K562 (cell line): ENCODE data around the gene RNF39. TPM values are rescaled to one million over a fixed set of nuclear protein-coding genes. Genes with fewer than 3 reads are reported as not detected.

Experiments
- ATAC-seq: fragments of 200-7000 bp; cut with Tn5 transposase; 3 replicates; pipeline ENCODE4 v1.9.1; 2020; ENCODE audit warnings: moderate library complexity
- BruUV-seq: library from RNA; stranded (reverse); fragments of 400-500 nt; replicated peaks from 2 replicates; lab custom pipeline; 2021; lab: Mats Ljungman, UMichigan
- CTCF ChIA-PET: fragments of 300-600 bp; formaldehyde crosslinking; extraction: SDS; loops from one replicate; lab custom pipeline; 2021; ENCODE audit warnings: low intra/inter-chr PET ratio; lab: Yijun Ruan, JAX
- POLR2A ChIA-PET: fragments of 300-600, 350-650 bp; sonication (Branson Sonifier 250); formaldehyde crosslinking; extraction: SDS; loops from one replicate; lab custom pipeline; 2021; ENCODE audit warnings: antibody characterized with exemption, inconsistent platforms; lab: Yijun Ruan, JAX
- DNase-seq, 4 experiments: peaks; one replicate each; pipeline versions ENCODE4 v3.0.0 to v3.0.0-alpha.2; 2011 to 2018; ENCODE audit warnings: low spot score in 3 of 4, mixed read lengths in 3 of 4; ENCODE audit errors: extremely low read depth in 1 of 4
- FAIRE-seq: peaks from 2 replicates; lab custom pipeline; 2011; peaks lifted over from hg19 to GRCh38; lab: Jason Lieb, UNC
- H2AFZ ChIP-seq: 2 replicates; pipeline ENCODE4 v1.6.0; 2011; ENCODE audit warnings: low read depth, low read length, control low read depth, inconsistent platforms
- H3K27ac ChIP-seq: fragments of 200-600 bp; 3 replicates; pipeline ENCODE4 v1.8.0; 2011; ENCODE audit warnings: low read depth, mild to moderate bottlenecking, control low read depth, inconsistent platforms, low read length, moderate library complexity, mixed read lengths; ENCODE audit errors: extremely low read depth
- H3K27me3 ChIP-seq, 2 experiments: fragments of 300-600 bp in 1 of 2; 2 replicates in 1 of 2; 3 replicates in 1 of 2; pipeline versions ENCODE4 v1.6.0 to v1.8.0; 2011; ENCODE audit warnings: inconsistent platforms in 2 of 2, low read length in 2 of 2, mild to moderate bottlenecking in 1 of 2, mixed read lengths in 1 of 2, moderate library complexity in 1 of 2; ENCODE audit not compliant: control insufficient read depth in 2 of 2, insufficient read depth in 2 of 2
- H3K36me3 ChIP-seq: fragments of 300-600 bp; 3 replicates; pipeline ENCODE4 v1.8.0; 2011; ENCODE audit warnings: mild to moderate bottlenecking, low read length, inconsistent platforms; ENCODE audit not compliant: control insufficient read depth, insufficient read depth
- H3K4me1 ChIP-seq, 2 experiments: fragments of 200-600 bp in 1 of 2; replicated peaks in 1 of 2; 2 replicates in 1 of 2; 3 replicates in 1 of 2; pipeline versions ENCODE4 v1.5.1 to v1.8.0; 2011; ENCODE audit warnings: inconsistent platforms in 2 of 2, low read length in 2 of 2, mild to moderate bottlenecking in 1 of 2, mixed read lengths in 1 of 2, moderate library complexity in 1 of 2; ENCODE audit not compliant: control insufficient read depth in 2 of 2, insufficient read depth in 2 of 2
- H3K4me2 ChIP-seq: 2 replicates; pipeline ENCODE4 v1.6.1; 2011; ENCODE audit warnings: low read length, control low read depth, inconsistent platforms, mixed read lengths; ENCODE audit not compliant: insufficient read depth
- H3K4me3 ChIP-seq: fragments of 200-600 bp; sonication (generic), shearing (Covaris generic); 2 replicates; pipeline ENCODE4 v1.5.1; 2016; ENCODE audit warnings: control low read depth, inconsistent platforms
- H3K79me2 ChIP-seq: fragments of 200-600 bp; 3 replicates; pipeline ENCODE4 v1.8.0; 2011; ENCODE audit warnings: low read length, inconsistent platforms; ENCODE audit not compliant: control insufficient read depth, insufficient read depth
- H3K9ac ChIP-seq, 2 experiments: 2 replicates each; pipeline versions ENCODE4 v1.6.0 to v1.6.1; 2011; ENCODE audit warnings: low read depth in 2 of 2, low read length in 2 of 2, control low read depth in 1 of 2, inconsistent platforms in 1 of 2, mild to moderate bottlenecking in 1 of 2, mixed read lengths in 1 of 2; ENCODE audit not compliant: insufficient read depth in 1 of 2
- H3K9me1 ChIP-seq: one replicate; pipeline ENCODE4 v1.6.0; 2011; ENCODE audit warnings: inconsistent platforms, mild to moderate bottlenecking, low read length, moderate library complexity; ENCODE audit not compliant: control insufficient read depth, insufficient read depth
- H3K9me3 ChIP-seq: replicated peaks from 2 replicates; pipeline ENCODE4 v1.5.1; 2011; ENCODE audit warnings: low read depth, low read length, inconsistent platforms; ENCODE audit not compliant: control insufficient read depth, insufficient read depth
- H4K20me1 ChIP-seq: replicated peaks from 2 replicates; pipeline ENCODE4 v1.6.1; 2011; ENCODE audit warnings: low read length, inconsistent platforms, mixed read lengths; ENCODE audit not compliant: control insufficient read depth, insufficient read depth
- ATF3 ChIP-seq, 2 experiments: fragments of 450-650 bp in 1 of 2; sonication (generic) in 1 of 2; formaldehyde crosslinking in 1 of 2; IDR thresholded peaks in 1 of 2; conservative IDR thresholded peaks in 1 of 2; 2 replicates each; pipeline versions ENCODE4 v1.6.1 to v1.8.1; 2016 to 2023; ENCODE audit warnings: mild to moderate bottlenecking in 2 of 2, moderate library complexity in 2 of 2, inconsistent platforms in 1 of 2, missing genetic modification reagents in 1 of 2
- CBFA2T3 ChIP-seq: fragments of 450-650 bp; IDR thresholded peaks from 2 replicates; pipeline ENCODE4 v1.6.1; 2017
- CXXC5 ChIP-seq: fragments of 250-450 bp; sonication (Bioruptor Pico); IDR thresholded peaks from 2 replicates; pipeline ENCODE4 v1.8.0; 2022; ENCODE audit warnings: inconsistent platforms, mild to moderate bottlenecking, moderate library complexity
- MIER1 ChIP-seq: fragments of 450-650 bp; IDR thresholded peaks from 2 replicates; pipeline ENCODE4 v1.6.1; 2016; ENCODE audit warnings: antibody characterized with exemption, mild to moderate bottlenecking, low read depth
- TEAD4 ChIP-seq, 2 experiments: sonication (generic) in 1 of 2; formaldehyde crosslinking in 1 of 2; IDR thresholded peaks; 2 replicates each; pipeline versions ENCODE4 v1.6.1 to v1.8.0; 2012 to 2022; ENCODE audit warnings: borderline replicate concordance in 1 of 2, inconsistent platforms in 1 of 2, low read length in 1 of 2, mild to moderate bottlenecking in 1 of 2, missing genetic modification reagents in 1 of 2
- XRCC3 ChIP-seq: fragments of 450-650 bp; IDR thresholded peaks from 2 replicates; pipeline ENCODE4 v1.6.1; 2017; ENCODE audit warnings: mild to moderate bottlenecking, moderate library complexity
- ZNF583 ChIP-seq: fragments of 250-450 bp; sonication (Bioruptor Pico); IDR thresholded peaks from 2 replicates; pipeline ENCODE4 v1.4.0; 2020
- WGBS: fragments of 100-300 bp; shearing (Covaris generic); methylation state at CpG from one replicate; pipeline ENCODE4 v1.1.6; 2016; ENCODE audit warnings: low coverage, mixed read lengths; ENCODE audit not compliant: insufficient coverage; ENCODE audit errors: missing lambda C conversion rate; 5-methylcytosine and 5-hydroxymethylcytosine counted together
- in situ Hi-C: fragments of 300-500 bp; cut with MboI; formaldehyde crosslinking; loops from 4 replicates; pipeline ENCODE4 v1.15.0; 2018; ENCODE audit warnings: inconsistent platforms, mixed read lengths
- intact Hi-C: fragments of 100-400 bp; cut with micrococcal nuclease; formaldehyde crosslinking; loops from 2 replicates; pipeline ENCODE4 v1.14.2; 2022
- polyA plus RNA-seq, 8 experiments: library from polyadenylated mRNA; depleted of rRNA in 4 of 8; stranded (reverse) in 5 of 8; unstranded in 3 of 8; fragments of >200 nt; fragmentation: Nextera tagmentation in 2 of 8; fragmentation: Illumina TruSeq in 1 of 8; extraction: Ambion mirVana in 2 of 8; extraction: Trizol in 1 of 8; gene quantifications; 2 replicates each; pipeline versions ENCODE4 v1.2.1 to v1.2.3, GENCODE V29; 2011 to 2014; ENCODE audit warnings: inconsistent platforms in 1 of 8, missing spikeins in 1 of 8
- total RNA-seq, 7 experiments: library from RNA; depleted of rRNA in 6 of 7; stranded (reverse); fragments of >200 nt in 6 of 7; fragmentation: Illumina TruSeq in 2 of 7; extraction: Trizol in 2 of 7; gene quantifications; 2 replicates each; pipeline versions ENCODE4 v1.2.1 to v1.2.3, GENCODE V29; 2011 to 2021; ENCODE audit warnings: low replicate concordance in 1 of 7
- TF ChIP-seq, protein P1 (sequence below): sonication (generic); formaldehyde crosslinking; IDR thresholded peaks from 2 replicates; pipeline ENCODE4 v1.8.1; 2023; ENCODE audit warnings: missing genetic modification reagents, mild to moderate bottlenecking, borderline replicate concordance

The RNF39 gene
- total and polyA plus RNA-seq, 9 of the 15 experiments (the other 6 are each of a cell fraction or from before 2014, with no cell fraction given) = not detected

DNA sequence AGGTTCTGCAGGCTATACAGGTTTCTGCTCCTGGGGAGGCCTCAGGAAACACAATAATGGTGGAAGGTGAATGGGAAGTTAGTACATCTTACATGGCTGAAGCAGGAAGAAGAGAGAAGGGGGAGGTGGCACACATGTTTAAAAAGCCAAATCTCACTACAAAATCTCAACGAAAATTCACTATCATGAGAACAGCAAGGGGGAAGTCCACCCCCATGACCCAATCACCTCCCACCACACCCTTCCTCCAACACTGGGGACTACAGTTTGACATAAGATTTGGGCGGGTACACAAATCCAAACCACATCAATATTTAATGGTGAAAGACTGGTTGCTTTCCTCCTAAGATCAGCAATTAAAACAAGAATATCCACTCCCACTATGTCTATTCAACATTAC is 28.3 kb downstream of the RNF39 start (continued):
- TF ChIP-seq, protein P1, sequence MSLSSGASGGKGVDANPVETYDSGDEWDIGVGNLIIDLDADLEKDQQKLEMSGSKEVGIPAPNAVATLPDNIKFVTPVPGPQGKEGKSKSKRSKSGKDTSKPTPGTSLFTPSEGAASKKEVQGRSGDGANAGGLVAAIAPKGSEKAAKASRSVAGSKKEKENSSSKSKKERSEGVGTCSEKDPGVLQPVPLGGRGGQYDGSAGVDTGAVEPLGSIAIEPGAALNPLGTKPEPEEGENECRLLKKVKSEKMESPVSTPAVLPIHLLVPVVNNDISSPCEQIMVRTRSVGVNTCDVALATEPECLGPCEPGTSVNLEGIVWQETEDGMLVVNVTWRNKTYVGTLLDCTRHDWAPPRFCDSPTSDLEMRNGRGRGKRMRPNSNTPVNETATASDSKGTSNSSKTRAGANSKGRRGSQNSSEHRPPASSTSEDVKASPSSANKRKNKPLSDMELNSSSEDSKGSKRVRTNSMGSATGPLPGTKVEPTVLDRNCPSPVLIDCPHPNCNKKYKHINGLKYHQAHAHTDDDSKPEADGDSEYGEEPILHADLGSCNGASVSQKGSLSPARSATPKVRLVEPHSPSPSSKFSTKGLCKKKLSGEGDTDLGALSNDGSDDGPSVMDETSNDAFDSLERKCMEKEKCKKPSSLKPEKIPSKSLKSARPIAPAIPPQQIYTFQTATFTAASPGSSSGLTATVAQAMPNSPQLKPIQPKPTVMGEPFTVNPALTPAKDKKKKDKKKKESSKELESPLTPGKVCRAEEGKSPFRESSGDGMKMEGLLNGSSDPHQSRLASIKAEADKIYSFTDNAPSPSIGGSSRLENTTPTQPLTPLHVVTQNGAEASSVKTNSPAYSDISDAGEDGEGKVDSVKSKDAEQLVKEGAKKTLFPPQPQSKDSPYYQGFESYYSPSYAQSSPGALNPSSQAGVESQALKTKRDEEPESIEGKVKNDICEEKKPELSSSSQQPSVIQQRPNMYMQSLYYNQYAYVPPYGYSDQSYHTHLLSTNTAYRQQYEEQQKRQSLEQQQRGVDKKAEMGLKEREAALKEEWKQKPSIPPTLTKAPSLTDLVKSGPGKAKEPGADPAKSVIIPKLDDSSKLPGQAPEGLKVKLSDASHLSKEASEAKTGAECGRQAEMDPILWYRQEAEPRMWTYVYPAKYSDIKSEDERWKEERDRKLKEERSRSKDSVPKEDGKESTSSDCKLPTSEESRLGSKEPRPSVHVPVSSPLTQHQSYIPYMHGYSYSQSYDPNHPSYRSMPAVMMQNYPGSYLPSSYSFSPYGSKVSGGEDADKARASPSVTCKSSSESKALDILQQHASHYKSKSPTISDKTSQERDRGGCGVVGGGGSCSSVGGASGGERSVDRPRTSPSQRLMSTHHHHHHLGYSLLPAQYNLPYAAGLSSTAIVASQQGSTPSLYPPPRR (CRISPR knock-in tag) = no peak
- TF ChIP-seq CXXC5 (0 out of 2 replicates have a peak, but pooled peaks have one; percentile 35), XRCC3 (no peak), TEAD4 (IDR thresholded peaks at IDR 0.05; ENCODE audit: low read length) (peak; percentile 50; the same call in 1 of the 2 replicates), TEAD4 (CRISPR knock-in tag; IDR thresholded peaks at IDR 0.05; ENCODE audit: borderline replicate concordance) (no peak)

GRCh38 chr6:30044630-30045029 is 30.9 kb downstream of the RNF39 start:
- ChIA-PET CTCF (no interaction called here), POLR2A (interaction anchor here (0.6 kb wide), 1 partner anchor 1122 kb away, joined by 3 read pairs; no protein-coding TSS in a partner anchor)
- Histone ChIP-seq H3K27ac (no peak overlapping the region), H3K9me1 (no peaks in the 10 kb centered on the region), H3K36me3 (no peaks in the 10 kb centered on the region; the same call in 2 of the 3 replicates), H3K27me3 (no peaks in the 10 kb centered on the region), H3K4me1 (peaks cover 0 to 6% of the 10 kb centered on the region in 2 experiments; a peak in 1 of 5 replicates), H3K4me3 (no peak overlapping the region), H3K79me2 (no peaks in the 10 kb centered on the region), H3K4me2 (no peak overlapping the region), H3K9me3 (no peaks in the 10 kb centered on the region), H4K20me1 (no peaks in the 10 kb centered on the region), H3K9ac (no peak overlapping the region), H2AFZ (no peak overlapping the region)
- 37% methylated on average over 2 of the region's 2 CpGs for WGBS
- in situ Hi-C loops = no loop called here
- DNase-seq = no peak
- no peak for FAIRE-seq
- intact Hi-C loops = no loop called here
- no peak; the same call in 1 of the 3 replicates for ATAC-seq
- BruUV-seq = no TSS peak
- TF ChIP-seq MIER1 = no peak
- TF ChIP-seq CBFA2T3 = peak; percentile 47
- peak; percentile 42; the same call in 1 of the 2 replicates for TF ChIP-seq ATF3 (IDR thresholded peaks at IDR 0.05)
- TF ChIP-seq ATF3 (CRISPR knock-in tag; conservative IDR thresholded peaks at IDR 0.05) = no peak
- no peak for TF ChIP-seq ZNF583 (CRISPR knock-in tag)
